B cell (primary cell): Measurements from ENCODE around the gene ZNF716. TPM values are rescaled to one million over a fixed set of nuclear protein-coding genes. Genes with fewer than 3 reads are reported as not detected.

Experiments
- ATAC-seq: fragments of 200-7000 bp; cut with Tn5 transposase; one replicate; pipeline ENCODE4 v1.10.0; 2021; ENCODE audit warnings: low read depth, mild to moderate bottlenecking, moderate number of reproducible peaks, moderate library complexity
- CTCF ChIA-PET: fragments of 350-600 bp; sonication (Branson Sonifier 250); formaldehyde crosslinking; loops from one replicate; lab custom pipeline; 2021; ENCODE audit warnings: antibody characterized with exemption, inconsistent platforms; lab: Charles Lee
- POLR2A ChIA-PET: fragments of 350-600 bp; sonication (Branson Sonifier 250); formaldehyde crosslinking; loops from one replicate; lab custom pipeline; 2021; ENCODE audit warnings: antibody characterized with exemption; lab: Charles Lee
- DNase-seq: peaks from one replicate; pipeline ENCODE4 v3.0.0; 2013
- H2AFZ ChIP-seq: 2 replicates; pipeline ENCODE4 v1.6.1; 2012; ENCODE audit warnings: mild to moderate bottlenecking, low read depth, low read length; ENCODE audit not compliant: insufficient read depth, poor library complexity, severe bottlenecking
- H3K27ac ChIP-seq, 2 donors: 1 replicate in 1 of 2; 2 replicates in 1 of 2; pipeline ENCODE4 v1.5.1; 2012 to 2013; ENCODE audit warnings: low read length in 2 of 2, mild to moderate bottlenecking in 2 of 2, moderate library complexity in 1 of 2
- H3K27me3 ChIP-seq, 4 experiments: fragments of 200-600 bp in 1 of 4; sonication (generic) in 1 of 4; replicated peaks in 1 of 4; 1 replicate in 2 of 4; 2 replicates in 2 of 4; pipeline versions ENCODE4 v1.6.1 to v1.7.0; 2013 to 2016; ENCODE audit warnings: low read length in 3 of 4, mild to moderate bottlenecking in 2 of 4, mixed read lengths in 1 of 4, moderate library complexity in 1 of 4; ENCODE audit not compliant: insufficient read depth in 4 of 4, control insufficient read depth in 3 of 4; ENCODE audit errors: control extremely low read depth in 1 of 4
- H3K36me3 ChIP-seq, 2 experiments: replicated peaks in 1 of 2; 1 replicate in 1 of 2; 2 replicates in 1 of 2; pipeline versions ENCODE4 v1.6.1 to v1.7.1; 2013; ENCODE audit warnings: low read length in 1 of 2; ENCODE audit not compliant: insufficient read depth in 2 of 2, control insufficient read depth in 1 of 2; ENCODE audit errors: control extremely low read depth in 1 of 2, extremely low read depth in 1 of 2
- H3K4me1 ChIP-seq, 2 donors: fragments of 200-600 bp in 1 of 2; sonication (generic) in 1 of 2; 1 replicate in 1 of 2; 2 replicates in 1 of 2; pipeline versions ENCODE4 v1.5.1 to v1.6.1; 2013 to 2017; ENCODE audit warnings: low read length in 2 of 2; ENCODE audit not compliant: control insufficient read depth in 2 of 2, insufficient read depth in 2 of 2
- H3K4me2 ChIP-seq: replicated peaks from 2 replicates; pipeline ENCODE3; 2012; ENCODE audit warnings: mild to moderate bottlenecking, low read depth, low read length; ENCODE audit not compliant: poor library complexity, severe bottlenecking
- H3K4me3 ChIP-seq, 5 experiments: fragments of 200-600 bp in 1 of 5; sonication (generic) in 1 of 5; 1 replicate in 3 of 5; 2 replicates in 2 of 5; pipeline versions ENCODE4 v1.5.1 to v1.7.0; 2011 to 2016; ENCODE audit warnings: low read length in 4 of 5, mild to moderate bottlenecking in 4 of 5, low read depth in 2 of 5, control low read depth in 1 of 5, moderate library complexity in 1 of 5; ENCODE audit not compliant: insufficient read depth in 1 of 5; ENCODE audit errors: control extremely low read depth in 1 of 5, extremely low read depth in 1 of 5
- H3K79me2 ChIP-seq: fragments of 200-600 bp; sonication (generic); one replicate; pipeline ENCODE4 v1.6.0; 2016; ENCODE audit warnings: low read length; ENCODE audit not compliant: control insufficient read depth, insufficient read depth
- H3K9ac ChIP-seq: fragments of 200-600 bp; sonication (generic); 2 replicates; pipeline ENCODE4 v1.6.1; 2017; ENCODE audit warnings: mild to moderate bottlenecking, low read length, moderate library complexity
- H3K9me3 ChIP-seq, 3 donors: one replicate each; pipeline versions ENCODE4 v1.6.1 to v1.7.1; 2013; ENCODE audit warnings: low read length in 2 of 3; ENCODE audit not compliant: control insufficient read depth in 2 of 3, insufficient read depth in 1 of 3; ENCODE audit errors: control extremely low read depth in 1 of 3
- H4K20me1 ChIP-seq: 2 replicates; pipeline ENCODE4 v1.6.0; 2012; ENCODE audit warnings: mild to moderate bottlenecking, low read length; ENCODE audit not compliant: insufficient read depth, control insufficient read depth, poor library complexity, severe bottlenecking
- H3K27ac Mint-ChIP-seq: one replicate; pipeline ENCODE4 v1.8.0; 2021; ENCODE audit warnings: mixed read lengths
- H3K27me3 Mint-ChIP-seq: one replicate; pipeline ENCODE4 v1.8.0; 2021; ENCODE audit warnings: mixed read lengths
- H3K4me1 Mint-ChIP-seq: one replicate; pipeline ENCODE4 v1.8.0; 2021; ENCODE audit warnings: mixed read lengths
- H3K4me3 Mint-ChIP-seq: one replicate; pipeline ENCODE4 v1.8.0; 2021; ENCODE audit warnings: mixed read lengths
- H3K9me3 Mint-ChIP-seq: one replicate; pipeline ENCODE4 v1.8.0; 2022; ENCODE audit warnings: mixed read lengths; ENCODE audit not compliant: insufficient read depth
- CTCF ChIP-seq: fragments of 200-600 bp; IDR thresholded peaks from one replicate; pipeline ENCODE4 v1.8.0; 2022; ENCODE audit warnings: antibody characterized with exemption, mild to moderate bottlenecking
- EZH2 ChIP-seq: IDR thresholded peaks from 2 replicates; pipeline ENCODE4 v1.6.1; 2012; ENCODE audit warnings: borderline replicate concordance, low read depth, mild to moderate bottlenecking, moderate library complexity, low read length; ENCODE audit not compliant: insufficient read depth, poor library complexity, severe bottlenecking
- WGBS: methylation state at CpG from one replicate; pipeline ENCODE4 v1.1.5; 2013; ENCODE audit warnings: missing lambda C conversion rate; ENCODE audit not compliant: insufficient coverage; 5-methylcytosine and 5-hydroxymethylcytosine counted together
- intact Hi-C: fragments of 100-400 bp; cut with micrococcal nuclease; formaldehyde crosslinking; loops from one replicate; pipeline ENCODE4 v1.10.0; 2022
- polyA plus RNA-seq: library from polyadenylated mRNA; depleted of rRNA; stranded (reverse); fragments of >200 nt; gene quantifications from 2 replicates; pipeline ENCODE4 v1.2.3, GENCODE V29; 2012
- total RNA-seq, 2 donors: library from RNA; stranded (reverse); fragments of 120-200 nt in 1 of 2; gene quantifications; 1 replicate in 1 of 2; 2 replicates in 1 of 2; pipeline versions ENCODE4 v1.2.3 to v1.2.4, GENCODE V29; 2013 to 2022

ZNF716 gene
- total and polyA plus RNA-seq, 2 donors (not counting 1 experiment from before 2014, with no cell fraction given) = not detected

- Histone ChIP-seq H3K27me3 (no peaks in the 10 kb centered on the region), H3K27ac (no peak overlapping the region), H4K20me1 (no peaks in the 10 kb centered on the region), H3K9ac (no peak overlapping the region), H3K4me2 (no peak overlapping the region), H3K4me1 (no peaks in the 10 kb centered on the region), H3K79me2 (no peaks in the 10 kb centered on the region), H3K4me3 (no peak overlapping the region), H3K36me3 (no peaks in the 10 kb centered on the region), H3K9me3 (peaks cover 0 to 45% (median 0%) of the 10 kb centered on the region in 3 donors), H2AFZ (no peak overlapping the region)
- Mint-ChIP-seq H3K27ac (no peak overlapping the region), H3K4me1 (no peaks in the 10 kb centered on the region), H3K9me3 (peaks cover 2% of the 10 kb centered on the region), H3K27me3 (no peaks in the 10 kb centered on the region), H3K4me3 (no peak overlapping the region)
- TF ChIP-seq CTCF (no peak), EZH2 (no peak)
- DNase-seq (no peak), ATAC-seq (no peak)
- 94% methylated on average over 10 of the region's 10 CpGs for WGBS
- ChIA-PET POLR2A (no interaction called here), CTCF (no interaction called here)
- intact Hi-C loops = no loop called here
Measured at GRCh38 chr7:57427146-57427545, 22.8 kb upstream of the ZNF716 start.

GRCh38 chr7:57427594-57427993 is 22.4 kb upstream of the ZNF716 start:
- intact Hi-C loops = no loop called here
- Histone ChIP-seq H3K4me1 (no peaks in the 10 kb centered on the region), H2AFZ (no peak overlapping the region), H3K27me3 (no peaks in the 10 kb centered on the region), H3K36me3 (no peaks in the 10 kb centered on the region), H3K4me3 (no peak overlapping the region), H4K20me1 (no peaks in the 10 kb centered on the region), H3K9me3 (peaks cover 0 to 45% (median 0%) of the 10 kb centered on the region in 3 donors), H3K79me2 (no peaks in the 10 kb centered on the region), H3K4me2 (no peak overlapping the region), H3K9ac (no peak overlapping the region), H3K27ac (no peak overlapping the region)
- H3K27me3 Mint-ChIP-seq = no peaks in the 10 kb centered on the region
- peaks cover 2% of the 10 kb centered on the region for H3K9me3 Mint-ChIP-seq
- no peak overlapping the region for H3K27ac Mint-ChIP-seq
- TF ChIP-seq CTCF = no peak
- no peak for TF ChIP-seq EZH2
- ChIA-PET CTCF (no interaction called here), POLR2A (no interaction called here)
- 94% methylated on average over 8 of the region's 8 CpGs for WGBS
- H3K4me1 Mint-ChIP-seq = no peaks in the 10 kb centered on the region
- ATAC-seq = no peak
- DNase-seq = no peak
- no peak overlapping the region for H3K4me3 Mint-ChIP-seq
